ENCODE data around the gene SERPINB7. TPM values are rescaled to one million over a fixed set of nuclear protein-coding genes. Genes with fewer than 3 reads are reported as not detected.

The SERPINB7 gene
- total RNA-seq, 1 experiment from 2014 or later, result 15.7 TPM

DNA sequence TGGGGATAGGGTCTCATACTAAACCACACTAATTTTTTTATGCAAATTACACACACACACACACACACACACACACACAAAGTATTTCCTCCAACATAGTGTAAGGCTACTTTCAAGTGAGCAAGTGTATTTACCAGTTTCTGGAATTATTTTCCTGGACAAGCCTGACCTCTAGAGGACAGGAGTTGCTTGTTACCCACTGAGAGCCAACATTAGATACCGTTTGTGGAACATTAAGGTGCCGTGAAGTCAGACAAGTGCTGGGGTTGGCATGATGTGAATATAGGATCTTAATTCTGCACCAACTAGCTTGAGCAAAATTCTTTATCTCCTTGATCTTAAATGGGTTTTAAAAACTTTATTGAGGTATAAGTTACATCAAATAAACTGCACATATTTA, 72.9 kb downstream of the SERPINB7 start:
- DNase-seq (ENCODE audit: low read depth), result peak; percentile 76

- peak; percentile 61 for DNase-seq (ENCODE audit: low read depth)
These were observed 74.8 kb downstream of the SERPINB7 start for GRCh38 chr18:63850020-63850419.

- no peak for DNase-seq (ENCODE audit: low read depth)
These were observed 75.4 kb downstream of the SERPINB7 start for GRCh38 chr18:63850636-63851035.

Other genes starting within 250 kb of the SERPINB7 start
- gene SERPINB12, start 233.0 kb upstream of the SERPINB7 start, total RNA-seq (2014; rRNA removed; shearing (Covaris generic)), result not detected in 2 replicates
- not detected in 2 replicates for gene SERPINB13, start 188.1 kb upstream of the SERPINB7 start, total RNA-seq (2014; rRNA removed; shearing (Covaris generic))
- 0.05 TPM in 1 of 2 replicates, not detected in the other for gene SERPINB4, start 131.2 kb upstream of the SERPINB7 start, total RNA-seq (2014; rRNA removed; shearing (Covaris generic))
- gene SERPINB3, start 113.5 kb upstream of the SERPINB7 start, total RNA-seq (2014; rRNA removed; shearing (Covaris generic)), result not detected in 2 replicates
- not detected in 2 replicates for gene SERPINB11, start 72.5 kb upstream of the SERPINB7 start, total RNA-seq (2014; rRNA removed; shearing (Covaris generic))
- gene SERPINB2, start 112.3 kb downstream of the SERPINB7 start, total RNA-seq (2014; rRNA removed; shearing (Covaris generic)), result 24.2 and 26.6 TPM in 2 replicates
- gene SERPINB10, start 132.5 kb downstream of the SERPINB7 start, total RNA-seq (2014; rRNA removed; shearing (Covaris generic)), result not detected in 2 replicates
- gene HMSD, start 173.9 kb downstream of the SERPINB7 start, total RNA-seq (2014; rRNA removed; shearing (Covaris generic)), result 0.84 and 1.6 TPM in 2 replicates
- 24.9 and 27.5 TPM in 2 replicates for gene SERPINB8, start 194.7 kb downstream of the SERPINB7 start, total RNA-seq (2014; rRNA removed; shearing (Covaris generic))